ENCODE data around the gene PIK3C3. TPM values are rescaled to one million over a fixed set of nuclear protein-coding genes. Genes with fewer than 3 reads are reported as not detected.
"Not testable (repeated sequence)": the region's sequence is repeated elsewhere in the genome, so short reads cannot be mapped to it uniquely, and the experiment has no call there.

The PIK3C3 gene
- total and polyA plus RNA-seq, 5 donors, result 18.0 to 40.6 (median 38.7) TPM

DNA sequence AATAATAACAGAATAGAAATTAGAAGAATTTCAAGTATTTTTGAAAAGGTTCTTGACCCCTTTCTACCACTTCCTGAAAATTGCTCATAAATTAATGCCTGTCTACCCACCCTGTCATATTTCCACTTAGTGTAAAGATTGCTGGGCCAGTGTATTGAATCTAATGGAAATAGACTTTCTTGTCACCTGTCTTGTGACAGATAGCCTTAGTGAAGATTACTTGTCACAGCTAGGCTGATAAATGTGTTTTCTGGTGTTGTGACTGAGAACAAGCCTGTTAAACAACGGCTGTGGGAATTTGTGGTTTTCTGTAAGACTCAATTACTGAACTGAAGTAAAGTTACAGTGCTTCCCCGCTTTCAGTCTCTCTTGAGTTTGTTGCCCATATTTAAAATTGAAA lies 37.0 kb downstream of the PIK3C3 start:
- Histone ChIP-seq H3K9me3 (ENCODE audit: control insufficient read depth, low read length) (no peaks in the 10 kb centered on the region), H3K27ac (ENCODE audit: low read length) (no peak overlapping the region), H3K4me1 (ENCODE audit: control insufficient read depth, insufficient read depth, low read length) (no peaks in the 10 kb centered on the region), H3K4me3 (ENCODE audit: low read length) (no peak overlapping the region), H3K27me3 (ENCODE audit: control insufficient read depth, insufficient read depth) (no peaks in the 10 kb centered on the region)
- 71% methylated on average over 2 of the region's 2 CpGs for WGBS
- DNase-seq (no peak), ATAC-seq (no peak)
- intact Hi-C loops (cut with DNase I), result no loop called here

DNA sequence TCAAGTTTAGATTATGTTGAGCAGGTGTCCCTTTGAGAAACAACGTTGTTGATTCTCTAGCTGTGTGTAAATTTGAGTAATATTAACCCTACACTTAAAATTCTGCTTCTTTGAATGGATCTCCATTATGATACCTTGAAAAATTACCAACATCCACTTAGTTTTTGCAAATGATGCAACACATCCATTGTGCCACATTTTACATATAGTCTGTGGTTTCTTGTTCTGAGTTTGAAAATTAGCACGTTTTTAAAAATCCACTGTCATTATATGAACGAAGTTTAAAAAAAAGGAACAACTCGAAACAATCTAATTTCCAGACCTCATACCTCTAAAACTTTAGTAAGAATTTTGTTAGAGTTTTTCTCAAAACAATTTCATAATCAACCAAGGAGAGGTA lies 37.7 kb downstream of the PIK3C3 start:
- ATAC-seq (no peak), DNase-seq (no peak)
- Histone ChIP-seq H3K4me1 (ENCODE audit: control insufficient read depth, insufficient read depth, low read length) (no peaks in the 10 kb centered on the region), H3K27me3 (ENCODE audit: control insufficient read depth, insufficient read depth) (no peaks in the 10 kb centered on the region), H3K27ac (ENCODE audit: low read length) (no peak overlapping the region), H3K9me3 (ENCODE audit: control insufficient read depth, low read length) (no peaks in the 10 kb centered on the region), H3K4me3 (ENCODE audit: low read length) (no peak overlapping the region)
- WGBS, result 89% methylated on average over 4 of the region's 4 CpGs
- intact Hi-C loops (cut with DNase I), result no loop called here

GRCh38 chr18:41993151-41993550 lies 38.1 kb downstream of the PIK3C3 start:
- Histone ChIP-seq H3K4me3 (ENCODE audit: low read length) (no peak overlapping the region), H3K4me1 (ENCODE audit: control insufficient read depth, insufficient read depth, low read length) (no peaks in the 10 kb centered on the region), H3K9me3 (ENCODE audit: control insufficient read depth, low read length) (no peaks in the 10 kb centered on the region), H3K27me3 (ENCODE audit: control insufficient read depth, insufficient read depth) (no peaks in the 10 kb centered on the region), H3K27ac (ENCODE audit: low read length) (no peak overlapping the region)
- no peak for ATAC-seq
- DNase-seq, result no peak
- intact Hi-C loops (cut with DNase I), result no loop called here
- WGBS, result 88% methylated on average over 2 of the region's 2 CpGs

GRCh38 chr18:41996020-41996419 lies 41.0 kb downstream of the PIK3C3 start:
- DNase-seq (no peak), ATAC-seq (no peak)
- intact Hi-C loops (cut with DNase I), result no loop called here
- H3K27ac ChIP-seq (ENCODE audit: low read length), result no peak overlapping the region
- H3K27me3 ChIP-seq (ENCODE audit: control insufficient read depth, insufficient read depth), result no peaks in the 10 kb centered on the region
- no peaks in the 10 kb centered on the region for H3K4me1 ChIP-seq (ENCODE audit: control insufficient read depth, insufficient read depth, low read length)
- 92% methylated on average over 1 of the region's 1 CpG for WGBS
- no peaks in the 10 kb centered on the region for H3K9me3 ChIP-seq (ENCODE audit: control insufficient read depth, low read length)
- H3K4me3 ChIP-seq (ENCODE audit: low read length), result no peak overlapping the region

DNA sequence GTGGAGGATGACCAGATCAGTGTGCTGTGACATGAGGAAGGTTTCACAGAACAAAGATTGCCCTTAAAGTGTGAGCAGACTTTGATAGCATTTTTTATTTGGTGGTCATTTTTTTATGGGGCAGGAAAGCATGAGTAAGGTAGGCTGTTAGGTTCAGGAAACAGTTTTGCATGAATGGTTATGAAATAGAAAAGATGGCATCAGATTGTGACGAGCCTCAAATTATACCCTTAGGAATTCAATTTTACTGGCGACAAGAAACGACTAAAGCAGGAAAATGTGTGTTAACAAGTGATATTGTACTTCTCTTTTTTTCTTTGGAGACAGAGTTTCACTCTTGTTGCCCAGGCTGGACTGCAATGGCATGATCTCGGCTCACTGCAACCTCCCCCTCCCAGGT lies 44.7 kb downstream of the PIK3C3 start:
- ATAC-seq (no peak), DNase-seq (no peak)
- WGBS, result 78% methylated on average over 4 of the region's 4 CpGs
- Histone ChIP-seq H3K4me3 (ENCODE audit: low read length) (no peak overlapping the region), H3K9me3 (ENCODE audit: control insufficient read depth, low read length) (no peaks in the 10 kb centered on the region), H3K27me3 (ENCODE audit: control insufficient read depth, insufficient read depth) (no peaks in the 10 kb centered on the region), H3K27ac (ENCODE audit: low read length) (no peak overlapping the region), H3K4me1 (ENCODE audit: control insufficient read depth, insufficient read depth, low read length) (no peaks in the 10 kb centered on the region)
- intact Hi-C loops (cut with DNase I), result no loop called here

DNA sequence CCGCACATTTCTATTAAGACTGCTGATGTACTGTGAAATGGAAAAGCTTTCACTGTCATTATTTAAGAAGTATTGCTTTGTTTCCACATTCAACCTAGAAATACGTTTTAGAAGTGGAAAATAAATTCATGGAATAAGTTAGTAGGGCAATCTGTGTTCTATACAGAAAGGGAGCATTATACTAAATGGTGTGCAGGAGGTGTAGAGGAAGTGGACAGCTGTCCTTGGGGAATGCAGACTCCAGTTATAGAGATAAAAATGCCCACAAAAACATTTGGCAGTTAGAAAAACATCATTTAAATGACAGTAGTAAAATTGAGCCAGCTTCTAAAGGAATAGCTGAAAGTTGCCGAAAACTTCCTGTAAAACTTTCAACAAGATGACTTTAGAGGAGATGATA lies 46.8 kb downstream of the PIK3C3 start:
- Histone ChIP-seq H3K27ac (ENCODE audit: low read length) (no peak overlapping the region), H3K4me1 (ENCODE audit: control insufficient read depth, insufficient read depth, low read length) (no peaks in the 10 kb centered on the region), H3K27me3 (ENCODE audit: control insufficient read depth, insufficient read depth) (no peaks in the 10 kb centered on the region), H3K9me3 (ENCODE audit: control insufficient read depth, low read length) (no peaks in the 10 kb centered on the region), H3K4me3 (ENCODE audit: low read length) (no peak overlapping the region)
- intact Hi-C loops (cut with DNase I), result no loop called here
- ATAC-seq (no peak), DNase-seq (no peak)
- 71% methylated on average over 3 of the region's 3 CpGs for WGBS

DNA sequence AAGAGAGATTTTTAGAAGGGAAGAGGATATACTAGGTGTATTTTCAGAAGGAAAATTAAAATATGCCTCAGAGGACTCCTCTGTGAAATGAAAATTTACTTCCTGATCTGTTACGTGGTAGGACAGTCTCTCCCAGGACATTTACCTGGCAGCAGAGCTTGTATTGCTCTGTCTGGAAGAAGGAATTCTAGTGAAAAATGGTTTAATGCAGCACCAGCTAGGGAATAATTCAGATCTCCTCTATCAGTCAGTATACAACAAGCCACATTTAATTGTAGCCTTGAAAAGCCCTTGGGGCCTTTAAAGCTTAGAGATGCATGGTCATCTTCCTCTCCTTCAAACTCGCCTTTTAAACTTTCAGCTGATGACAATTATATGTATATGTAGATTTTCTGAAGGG lies 49.6 kb downstream of the PIK3C3 start:
- no peak for ATAC-seq
- Histone ChIP-seq H3K27ac (ENCODE audit: low read length) (no peak overlapping the region), H3K27me3 (ENCODE audit: control insufficient read depth, insufficient read depth) (no peaks in the 10 kb centered on the region), H3K4me3 (ENCODE audit: low read length) (no peak overlapping the region), H3K4me1 (ENCODE audit: control insufficient read depth, insufficient read depth, low read length) (no peaks in the 10 kb centered on the region), H3K9me3 (ENCODE audit: control insufficient read depth, low read length) (no peaks in the 10 kb centered on the region)
- 92% methylated on average over 2 of the region's 2 CpGs for WGBS
- intact Hi-C loops (cut with DNase I), result no loop called here
- no peak for DNase-seq

- H3K27me3 ChIP-seq (ENCODE audit: control insufficient read depth, insufficient read depth), result no peaks in the 10 kb centered on the region
- H3K4me3 ChIP-seq (ENCODE audit: low read length), result no peak overlapping the region
- H3K4me1 ChIP-seq (ENCODE audit: control insufficient read depth, insufficient read depth, low read length), result no peaks in the 10 kb centered on the region
- no peak overlapping the region for H3K27ac ChIP-seq (ENCODE audit: low read length)
- DNase-seq (no peak), ATAC-seq (no peak)
- H3K9me3 ChIP-seq (ENCODE audit: control insufficient read depth, low read length), result no peaks in the 10 kb centered on the region
- intact Hi-C loops (cut with DNase I), result no loop called here
Measured at GRCh38 chr18:42005782-42006181, 50.7 kb downstream of the PIK3C3 start.

DNA sequence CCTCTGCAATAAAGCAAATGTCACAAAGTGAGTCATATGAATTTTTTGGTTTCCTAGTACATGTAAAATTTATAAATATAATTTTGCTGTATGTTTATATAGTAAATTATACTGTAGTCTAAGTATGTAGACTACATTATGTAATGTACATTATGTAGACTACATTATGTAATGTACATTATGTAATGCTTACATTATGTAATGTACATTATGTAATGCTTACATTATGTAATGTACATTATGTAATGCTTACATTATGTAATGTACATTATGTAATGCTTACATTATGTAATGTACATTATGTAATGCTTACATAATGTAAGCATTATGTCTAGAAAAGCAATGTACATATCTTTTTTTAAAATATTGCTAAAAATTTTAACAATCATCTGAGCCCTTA lies 54.4 kb downstream of the PIK3C3 start:
- DNase-seq; intact Hi-C loops (cut with DNase I); H3K4me1 ChIP-seq (ENCODE audit: control insufficient read depth, insufficient read depth, low read length); H3K27ac ChIP-seq (ENCODE audit: low read length); H3K9me3 ChIP-seq (ENCODE audit: control insufficient read depth, low read length); H3K4me3 ChIP-seq (ENCODE audit: low read length); ATAC-seq; H3K27me3 ChIP-seq (ENCODE audit: control insufficient read depth, insufficient read depth): not testable (repeated sequence)

DNA sequence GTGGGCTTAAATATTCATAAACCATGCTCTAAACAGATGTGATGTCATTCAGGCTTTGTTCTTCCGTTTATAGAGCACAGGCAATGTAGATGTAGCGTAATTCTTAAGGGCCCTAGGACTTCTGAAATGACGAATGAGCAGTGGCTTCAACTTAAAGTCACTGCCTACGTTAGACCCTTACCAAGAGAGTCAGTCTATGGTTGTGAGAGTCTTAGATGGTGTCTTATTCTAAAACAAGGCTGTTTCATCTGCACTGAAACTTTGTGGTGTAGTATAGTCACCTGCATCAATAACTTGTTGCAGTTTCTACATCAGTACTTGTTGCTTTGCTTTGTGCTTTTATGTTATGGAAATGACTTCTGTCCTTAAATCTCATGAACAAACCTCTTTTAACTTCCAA lies 56.0 kb downstream of the PIK3C3 start:
- intact Hi-C loops (cut with DNase I), result no loop called here
- no peaks in the 10 kb centered on the region for H3K9me3 ChIP-seq (ENCODE audit: control insufficient read depth, low read length)
- no peak overlapping the region for H3K4me3 ChIP-seq (ENCODE audit: low read length)
- no peak overlapping the region for H3K27ac ChIP-seq (ENCODE audit: low read length)
- WGBS, result 97% methylated on average over 4 of the region's 4 CpGs
- no peaks in the 10 kb centered on the region for H3K27me3 ChIP-seq (ENCODE audit: control insufficient read depth, insufficient read depth)
- H3K4me1 ChIP-seq (ENCODE audit: control insufficient read depth, insufficient read depth, low read length), result no peaks in the 10 kb centered on the region
- DNase-seq (no peak), ATAC-seq (no peak)

GRCh38 chr18:42018831-42019230 lies 63.8 kb downstream of the PIK3C3 start:
- ATAC-seq, result no peak
- H3K4me3 ChIP-seq (ENCODE audit: low read length), result no peak overlapping the region
- H3K4me1 ChIP-seq (ENCODE audit: control insufficient read depth, insufficient read depth, low read length), result no peaks in the 10 kb centered on the region
- H3K27me3 ChIP-seq (ENCODE audit: control insufficient read depth, insufficient read depth), result no peaks in the 10 kb centered on the region
- H3K27ac ChIP-seq (ENCODE audit: low read length), result no peak overlapping the region
- H3K9me3 ChIP-seq (ENCODE audit: control insufficient read depth, low read length), result no peaks in the 10 kb centered on the region
- WGBS, result 90% methylated on average over 4 of the region's 4 CpGs
- DNase-seq, result no peak
- intact Hi-C loops (cut with DNase I), result no loop called here

DNA sequence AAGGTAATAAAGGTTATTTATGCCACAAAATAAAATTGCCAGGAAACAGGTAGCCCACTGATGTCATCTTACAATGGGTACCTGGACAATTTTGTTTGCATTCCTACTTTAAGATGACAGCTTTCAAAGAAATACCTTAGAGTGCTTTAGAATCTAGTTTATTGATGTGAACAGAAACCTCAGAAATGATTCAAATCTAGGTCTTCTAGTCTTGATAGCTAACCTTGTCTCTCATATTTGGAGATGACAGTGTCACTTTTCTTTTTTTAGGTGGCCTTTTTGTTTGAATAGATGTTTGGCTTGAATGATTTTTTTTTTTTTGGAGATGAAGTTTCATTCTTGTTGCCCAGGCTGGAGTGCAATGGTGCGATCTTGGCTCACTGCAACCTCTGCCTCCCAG lies 69.1 kb downstream of the PIK3C3 start:
- no peaks in the 10 kb centered on the region for H3K9me3 ChIP-seq (ENCODE audit: control insufficient read depth, low read length)
- no peak overlapping the region for H3K27ac ChIP-seq (ENCODE audit: low read length)
- intact Hi-C loops (cut with DNase I), result no loop called here
- WGBS, result 100% methylated on average over 1 of the region's 1 CpG
- H3K4me3 ChIP-seq (ENCODE audit: low read length), result no peak overlapping the region
- no peaks in the 10 kb centered on the region for H3K4me1 ChIP-seq (ENCODE audit: control insufficient read depth, insufficient read depth, low read length)
- H3K27me3 ChIP-seq (ENCODE audit: control insufficient read depth, insufficient read depth), result no peaks in the 10 kb centered on the region
- ATAC-seq, result no peak
- DNase-seq, result no peak
